Mesendoderm (in vitro differentiated cells): ENCODE data around the gene ARL5A.

ENCODE experiments used
- DNase-seq: peaks from one replicate; pipeline ENCODE4 v3.0.0; 2013
- H2AK5ac ChIP-seq: 2 replicates; pipeline ENCODE4 v1.6.1; 2013; ENCODE audit warnings: low read length, inconsistent platforms
- H2BK120ac ChIP-seq: 2 replicates; pipeline ENCODE4 v1.6.1; 2013; ENCODE audit warnings: low read depth, mild to moderate bottlenecking, low read length, moderate library complexity, mixed read lengths
- H2BK15ac ChIP-seq: replicated peaks from 2 replicates; pipeline ENCODE4 v1.6.1; 2013; ENCODE audit warnings: low read depth, mild to moderate bottlenecking, moderate library complexity
- H2BK5ac ChIP-seq: 2 replicates; pipeline ENCODE4 v1.6.1; 2013; ENCODE audit warnings: low read length, inconsistent platforms
- H3K18ac ChIP-seq: 2 replicates; pipeline ENCODE4 v1.6.1; 2013; ENCODE audit warnings: mild to moderate bottlenecking, low read length, mixed read lengths
- H3K23ac ChIP-seq: one replicate; pipeline ENCODE4 v1.6.1; 2013; ENCODE audit warnings: low read length
- H3K27ac ChIP-seq: 2 replicates; pipeline ENCODE4 v1.5.1; 2013; ENCODE audit warnings: low read depth, mild to moderate bottlenecking, inconsistent platforms, low read length, moderate library complexity
- H3K27me3 ChIP-seq: 2 replicates; pipeline ENCODE4 v1.6.1; 2013; ENCODE audit warnings: low read length, control low read depth, mild to moderate bottlenecking, inconsistent platforms; ENCODE audit not compliant: insufficient read depth, poor library complexity
- H3K36me3 ChIP-seq: 2 replicates; pipeline ENCODE4 v1.6.1; 2013; ENCODE audit warnings: low read length, inconsistent platforms; ENCODE audit not compliant: control insufficient read depth, insufficient read depth
- H3K4ac ChIP-seq: one replicate; pipeline ENCODE4 v1.6.1; 2013; ENCODE audit warnings: low read depth, mild to moderate bottlenecking, low read length, moderate library complexity
- H3K4me1 ChIP-seq: 2 replicates; pipeline ENCODE4 v1.6.1; 2013; ENCODE audit warnings: low read depth, low read length, inconsistent platforms; ENCODE audit not compliant: control insufficient read depth
- H3K4me2 ChIP-seq: 2 replicates; pipeline ENCODE4 v1.6.1; 2013; ENCODE audit warnings: low read length
- H3K4me3 ChIP-seq: 2 replicates; pipeline ENCODE4 v1.5.1; 2013; ENCODE audit warnings: mild to moderate bottlenecking, low read length
- H3K56ac ChIP-seq: one replicate; pipeline ENCODE4 v1.6.1; 2013; ENCODE audit warnings: low read length
- H3K79me1 ChIP-seq: 2 replicates; pipeline ENCODE4 v1.6.1; 2013; ENCODE audit warnings: low read length, inconsistent platforms
- H3K79me2 ChIP-seq: 2 replicates; pipeline ENCODE4 v1.6.1; 2013; ENCODE audit warnings: mild to moderate bottlenecking, low read length; ENCODE audit not compliant: control insufficient read depth, insufficient read depth
- H3K9ac ChIP-seq: 2 replicates; pipeline ENCODE4 v1.6.1; 2013; ENCODE audit warnings: low read length, inconsistent platforms
- H4K5ac ChIP-seq: one replicate; pipeline ENCODE4 v1.6.1; 2013; ENCODE audit warnings: low read length
- H4K8ac ChIP-seq: one replicate; pipeline ENCODE4 v1.6.1; 2013; ENCODE audit warnings: low read depth, mild to moderate bottlenecking, control low read depth, low read length, moderate library complexity
- WGBS: extraction: QIAGEN DNeasy Blood & Tissue Kit; methylation state at CpG from one replicate; pipeline ENCODE4 v1.1.7; 2013; ENCODE audit warnings: low lambda C conversion rate, missing lambda C conversion rate; ENCODE audit not compliant: insufficient coverage; ENCODE audit errors: extremely low coverage; 5-methylcytosine and 5-hydroxymethylcytosine counted together

Gene ARL5A

DNA sequence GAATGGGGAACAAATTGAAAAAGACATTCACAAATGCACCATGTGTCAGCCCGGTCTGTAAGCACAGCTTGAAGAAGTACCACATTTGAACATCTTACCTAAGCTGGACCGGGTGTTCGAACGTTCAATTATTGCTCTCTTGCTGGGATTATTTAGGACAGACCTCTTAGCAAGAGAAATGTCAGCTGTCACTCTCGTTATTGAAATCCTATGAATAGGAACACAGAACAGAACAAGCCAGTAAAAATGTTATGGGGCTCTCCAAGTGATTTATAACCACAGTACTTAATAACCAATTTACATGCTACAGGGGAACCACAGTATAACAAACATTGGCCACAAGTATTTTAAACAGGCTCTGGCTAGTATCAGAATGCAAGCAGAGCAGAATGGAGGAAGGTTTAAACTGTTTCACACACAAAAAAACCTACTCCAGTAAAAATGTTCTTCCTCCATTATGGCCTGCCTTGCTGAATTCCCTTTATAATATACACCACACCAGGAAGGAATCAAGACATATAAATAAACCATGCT is 32.5 kb upstream of the ARL5A start:
- no peak overlapping the region for H2BK120ac ChIP-seq
- no peaks in the 10 kb centered on the region for H3K79me1 ChIP-seq
- H3K56ac ChIP-seq: no peak overlapping the region
- WGBS: no CpG with 5 or more reads among the region's 5 CpGs
- no peaks in the 10 kb centered on the region for H3K36me3 ChIP-seq
- no peak overlapping the region for H2BK15ac ChIP-seq
- no peak overlapping the region for H3K4me2 ChIP-seq
- H3K4ac ChIP-seq: no peak overlapping the region
- H3K27me3 ChIP-seq: no peaks in the 10 kb centered on the region
- no peak overlapping the region for H3K27ac ChIP-seq
- no peak overlapping the region for H2BK5ac ChIP-seq
- no peak overlapping the region for H3K4me3 ChIP-seq
- no peak overlapping the region for H3K23ac ChIP-seq
- no peaks in the 10 kb centered on the region for H3K79me2 ChIP-seq
- no peak for DNase-seq
- no peaks in the 10 kb centered on the region for H3K4me1 ChIP-seq
- H4K8ac ChIP-seq: no peak overlapping the region
- no peak overlapping the region for H4K5ac ChIP-seq
- H3K9ac ChIP-seq: no peak overlapping the region
- no peak overlapping the region for H3K18ac ChIP-seq
- no peak overlapping the region for H2AK5ac ChIP-seq

DNA sequence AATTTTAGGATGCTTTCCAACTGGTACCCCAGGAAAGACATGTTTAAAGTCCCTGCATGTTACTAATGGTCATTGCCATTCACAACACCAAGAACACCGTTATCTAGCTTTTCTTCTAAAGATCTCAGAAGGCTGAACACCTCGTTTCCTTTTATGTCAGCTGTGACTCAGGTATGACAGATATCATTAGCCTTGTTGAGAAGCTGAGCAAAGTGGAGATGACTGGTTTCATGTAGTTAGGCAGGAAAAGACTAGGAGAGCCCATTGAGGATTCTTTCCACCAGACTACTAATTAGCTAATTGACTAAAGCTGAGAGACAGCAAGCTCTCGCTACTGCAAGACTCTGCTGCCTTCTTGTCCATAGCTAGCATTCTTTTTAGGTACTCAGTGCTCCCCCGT is 32.0 kb upstream of the ARL5A start:
- no peak for DNase-seq
- Histone ChIP-seq H3K23ac (no peak overlapping the region), H3K79me2 (no peaks in the 10 kb centered on the region), H3K56ac (no peak overlapping the region), H3K4me3 (no peak overlapping the region), H3K79me1 (no peaks in the 10 kb centered on the region), H3K18ac (no peak overlapping the region), H3K27ac (no peak overlapping the region), H3K9ac (no peak overlapping the region), H3K27me3 (no peaks in the 10 kb centered on the region), H2BK5ac (no peak overlapping the region), H3K4ac (no peak overlapping the region), H4K8ac (no peak overlapping the region), H4K5ac (no peak overlapping the region), H2BK120ac (no peak overlapping the region), H3K4me1 (no peaks in the 10 kb centered on the region), H3K36me3 (no peaks in the 10 kb centered on the region), H3K4me2 (no peak overlapping the region), H2BK15ac (no peak overlapping the region), H2AK5ac (no peak overlapping the region)
- no CpG with 5 or more reads among the region's 4 CpGs for WGBS

DNA sequence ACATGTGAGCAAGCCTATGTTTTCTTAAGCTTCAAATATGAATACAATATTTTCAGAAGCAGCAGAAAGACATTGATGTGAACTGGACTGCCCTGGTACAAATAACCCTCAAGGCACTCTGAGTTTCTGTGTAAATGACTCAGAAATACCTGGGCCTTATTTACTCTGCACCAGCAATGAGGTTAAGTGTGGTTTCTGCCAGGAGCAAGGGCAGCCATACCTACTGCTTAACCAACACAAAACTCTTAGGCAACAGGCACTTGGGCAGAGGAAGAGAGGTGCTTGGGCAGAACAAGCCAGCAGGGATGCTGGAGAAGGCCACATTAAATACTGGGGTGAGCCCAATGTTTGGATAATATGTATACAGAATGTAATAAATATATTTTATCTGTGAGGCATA is 29.4 kb upstream of the ARL5A start:
- Histone ChIP-seq H3K36me3 (no peaks in the 10 kb centered on the region), H2AK5ac (no peak overlapping the region), H2BK5ac (no peak overlapping the region), H4K5ac (no peak overlapping the region), H3K4me1 (no peaks in the 10 kb centered on the region), H2BK15ac (no peak overlapping the region), H2BK120ac (no peak overlapping the region), H3K27me3 (no peaks in the 10 kb centered on the region), H3K79me1 (no peaks in the 10 kb centered on the region), H3K4me3 (no peak overlapping the region), H3K18ac (no peak overlapping the region), H3K9ac (no peak overlapping the region), H3K56ac (no peak overlapping the region), H3K27ac (no peak overlapping the region), H4K8ac (no peak overlapping the region), H3K4ac (no peak overlapping the region), H3K4me2 (no peak overlapping the region), H3K23ac (no peak overlapping the region), H3K79me2 (no peaks in the 10 kb centered on the region)
- no peak for DNase-seq

DNA sequence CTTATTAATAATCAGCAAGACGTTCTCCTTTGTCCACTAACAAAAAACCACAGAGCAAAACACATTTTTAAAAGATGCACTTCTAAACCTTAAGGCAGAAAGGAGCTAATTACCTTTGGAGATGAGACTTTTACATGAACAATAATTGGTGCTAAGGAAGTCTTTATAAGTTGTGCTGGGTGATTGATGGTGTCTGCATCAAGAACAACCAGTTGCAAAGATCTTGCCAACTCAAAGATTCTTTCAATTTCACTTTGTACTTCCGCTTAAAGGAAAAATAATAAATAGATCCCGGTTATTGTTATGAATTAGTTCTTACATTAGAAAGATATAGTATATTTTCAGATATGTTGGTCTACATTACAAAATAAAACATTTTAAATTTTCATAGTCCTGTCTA is 26.9 kb upstream of the ARL5A start:
- Histone ChIP-seq H3K4me2 (no peak overlapping the region), H3K9ac (no peak overlapping the region), H2AK5ac (no peak overlapping the region), H3K23ac (no peak overlapping the region), H4K8ac (no peak overlapping the region), H3K4me3 (no peak overlapping the region), H3K4ac (no peak overlapping the region), H4K5ac (no peak overlapping the region), H3K27ac (no peak overlapping the region), H3K4me1 (no peaks in the 10 kb centered on the region), H2BK120ac (no peak overlapping the region), H3K18ac (no peak overlapping the region), H2BK15ac (no peak overlapping the region), H3K36me3 (no peaks in the 10 kb centered on the region), H3K79me1 (no peaks in the 10 kb centered on the region), H3K79me2 (no peaks in the 10 kb centered on the region), H3K56ac (no peak overlapping the region), H2BK5ac (no peak overlapping the region), H3K27me3 (no peaks in the 10 kb centered on the region)
- no CpG with 5 or more reads among the region's 3 CpGs for WGBS
- DNase-seq: no peak

DNA sequence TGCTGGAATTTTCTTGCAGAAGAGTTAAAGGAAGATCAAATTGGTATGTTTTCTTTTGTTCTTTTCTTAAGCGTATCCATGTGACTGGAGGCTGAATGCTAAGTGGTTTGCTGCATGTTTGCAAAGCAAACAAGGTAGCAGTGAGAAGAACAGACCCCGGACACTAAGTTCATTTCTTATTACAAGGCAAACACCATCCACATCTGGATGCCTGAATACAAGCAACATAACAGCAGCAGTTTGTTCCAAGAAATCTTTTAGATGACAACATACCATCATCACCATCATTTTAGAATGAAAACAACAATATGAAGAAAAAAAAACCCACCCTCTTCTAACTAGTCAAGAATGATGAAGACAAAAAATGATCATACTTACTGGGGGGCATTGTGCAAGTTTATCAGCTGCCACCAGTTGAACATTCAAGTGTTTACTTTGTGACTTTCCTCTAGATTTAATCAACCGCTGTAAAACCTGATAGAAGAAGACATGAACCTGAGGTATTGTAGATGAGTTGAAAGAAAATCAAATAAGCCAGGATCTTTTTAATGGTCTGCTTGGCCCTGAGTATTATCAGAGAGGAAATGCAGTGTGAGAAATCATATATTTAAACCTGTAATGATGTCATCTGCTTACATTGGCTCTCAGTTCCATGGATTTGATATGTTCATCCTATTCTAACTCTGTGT is 25.0 kb upstream of the ARL5A start:
- no peak overlapping the region for H2BK5ac ChIP-seq
- H3K4me1 ChIP-seq: no peaks in the 10 kb centered on the region
- H2AK5ac ChIP-seq: no peak overlapping the region
- H3K18ac ChIP-seq: no peak overlapping the region
- H2BK15ac ChIP-seq: no peak overlapping the region
- WGBS: no CpG with 5 or more reads among the region's 3 CpGs
- no peak overlapping the region for H3K9ac ChIP-seq
- no peak overlapping the region for H3K4ac ChIP-seq
- H3K27ac ChIP-seq: no peak overlapping the region
- no peak overlapping the region for H3K56ac ChIP-seq
- H3K79me2 ChIP-seq: no peaks in the 10 kb centered on the region
- no peak overlapping the region for H2BK120ac ChIP-seq
- no peak overlapping the region for H3K23ac ChIP-seq
- DNase-seq: no peak
- no peak overlapping the region for H3K4me2 ChIP-seq
- no peak overlapping the region for H4K8ac ChIP-seq
- no peaks in the 10 kb centered on the region for H3K27me3 ChIP-seq
- H3K79me1 ChIP-seq: no peaks in the 10 kb centered on the region
- no peak overlapping the region for H3K4me3 ChIP-seq
- H3K36me3 ChIP-seq: no peaks in the 10 kb centered on the region
- no peak overlapping the region for H4K5ac ChIP-seq
